GM19035 (cell line): ENCODE measurements around the gene KDM6B.
"Not testable (repeated sequence)": the region's sequence is repeated elsewhere in the genome, so short reads cannot be mapped to it uniquely, and the experiment has no call there.

Experiments
- ATAC-seq: cut with Tn5 transposase; IDR thresholded peaks from one replicate; pipeline ENCODE4 v1.9.1; 2021; ENCODE audit not compliant: unreplicated experiment

KDM6B gene

DNA sequence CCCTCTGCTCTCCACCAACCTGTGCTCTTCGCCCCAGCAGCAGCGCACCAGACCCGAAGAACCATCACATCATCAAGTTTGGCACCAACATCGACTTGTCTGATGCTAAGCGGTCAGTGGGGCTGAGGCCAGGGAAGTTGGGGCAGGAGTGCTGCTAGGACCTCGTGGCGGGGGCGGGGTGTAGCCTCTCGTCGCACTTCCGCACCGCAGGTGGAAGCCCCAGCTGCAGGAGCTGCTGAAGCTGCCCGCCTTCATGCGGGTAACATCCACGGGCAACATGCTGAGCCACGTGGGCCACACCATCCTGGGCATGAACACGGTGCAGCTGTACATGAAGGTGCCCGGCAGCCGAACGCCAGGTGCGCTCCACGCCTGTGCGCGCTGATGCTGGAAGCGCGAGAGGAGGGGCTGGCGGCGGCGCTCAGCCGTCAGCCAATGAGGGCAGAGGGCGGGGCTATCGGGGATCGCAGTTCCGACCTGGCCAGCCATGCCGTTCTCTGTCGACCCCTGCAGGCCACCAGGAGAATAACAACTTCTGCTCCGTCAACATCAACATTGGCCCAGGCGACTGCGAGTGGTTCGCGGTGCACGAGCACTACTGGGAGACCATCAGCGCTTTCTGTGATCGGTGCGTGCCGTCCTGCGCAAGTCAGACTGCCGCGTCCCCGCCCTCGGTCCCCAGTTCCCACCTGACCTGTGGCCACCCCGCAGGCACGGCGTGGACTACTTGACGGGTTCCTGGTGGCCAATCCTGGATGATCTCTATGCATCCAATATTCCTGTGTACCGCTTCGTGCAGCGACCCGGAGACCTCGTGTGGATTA lies 17.6 kb downstream of the KDM6B start:
- ATAC-seq = peak; percentile 75

DNA sequence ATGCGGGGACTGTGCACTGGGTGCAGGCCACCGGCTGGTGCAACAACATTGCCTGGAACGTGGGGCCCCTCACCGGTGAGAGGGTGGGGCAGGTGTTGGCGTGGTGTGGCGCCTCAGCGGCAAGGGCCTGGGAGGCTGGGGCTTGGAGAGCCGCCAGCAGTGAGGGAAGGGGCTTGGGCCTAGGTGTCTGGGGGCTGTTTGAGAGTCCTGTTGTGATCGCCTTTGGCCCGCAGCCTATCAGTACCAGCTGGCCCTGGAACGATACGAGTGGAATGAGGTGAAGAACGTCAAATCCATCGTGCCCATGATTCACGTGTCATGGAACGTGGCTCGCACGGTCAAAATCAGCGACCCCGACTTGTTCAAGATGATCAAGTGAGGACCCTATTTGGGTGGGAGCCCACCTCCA lies 18.2 kb downstream of the KDM6B start:
- no peak for ATAC-seq

DNA sequence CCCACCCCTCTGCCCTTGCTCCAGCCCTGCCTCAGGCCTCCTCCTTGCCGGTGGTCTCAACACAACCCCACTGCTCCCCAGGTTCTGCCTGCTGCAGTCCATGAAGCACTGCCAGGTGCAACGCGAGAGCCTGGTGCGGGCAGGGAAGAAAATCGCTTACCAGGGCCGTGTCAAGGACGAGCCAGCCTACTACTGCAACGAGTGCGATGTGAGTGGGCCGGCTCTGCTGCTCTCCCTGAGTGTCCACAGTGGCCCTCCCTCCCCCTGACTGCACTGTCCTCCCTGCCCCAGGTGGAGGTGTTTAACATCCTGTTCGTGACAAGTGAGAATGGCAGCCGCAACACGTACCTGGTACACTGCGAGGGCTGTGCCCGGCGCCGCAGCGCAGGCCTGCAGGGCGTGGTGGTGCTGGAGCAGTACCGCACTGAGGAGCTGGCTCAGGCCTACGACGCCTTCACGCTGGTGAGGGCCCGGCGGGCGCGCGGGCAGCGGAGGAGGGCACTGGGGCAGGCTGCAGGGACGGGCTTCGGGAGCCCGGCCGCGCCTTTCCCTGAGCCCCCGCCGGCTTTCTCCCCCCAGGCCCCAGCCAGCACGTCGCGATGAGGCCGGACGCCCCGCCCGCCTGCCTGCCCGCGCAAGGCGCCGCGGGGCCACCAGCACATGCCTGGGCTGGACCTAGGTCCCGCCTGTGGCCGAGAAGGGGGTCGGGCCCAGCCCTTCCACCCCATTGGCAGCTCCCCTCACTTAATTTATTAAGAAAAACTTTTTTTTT lies 19.1 kb downstream of the KDM6B start:
- ATAC-seq = no peak

DNA sequence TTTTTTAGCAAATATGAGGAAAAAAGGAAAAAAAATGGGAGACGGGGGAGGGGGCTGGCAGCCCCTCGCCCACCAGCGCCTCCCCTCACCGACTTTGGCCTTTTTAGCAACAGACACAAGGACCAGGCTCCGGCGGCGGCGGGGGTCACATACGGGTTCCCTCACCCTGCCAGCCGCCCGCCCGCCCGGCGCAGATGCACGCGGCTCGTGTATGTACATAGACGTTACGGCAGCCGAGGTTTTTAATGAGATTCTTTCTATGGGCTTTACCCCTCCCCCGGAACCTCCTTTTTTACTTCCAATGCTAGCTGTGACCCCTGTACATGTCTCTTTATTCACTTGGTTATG lies 19.6 kb downstream of the KDM6B start:
- no peak for ATAC-seq

DNA sequence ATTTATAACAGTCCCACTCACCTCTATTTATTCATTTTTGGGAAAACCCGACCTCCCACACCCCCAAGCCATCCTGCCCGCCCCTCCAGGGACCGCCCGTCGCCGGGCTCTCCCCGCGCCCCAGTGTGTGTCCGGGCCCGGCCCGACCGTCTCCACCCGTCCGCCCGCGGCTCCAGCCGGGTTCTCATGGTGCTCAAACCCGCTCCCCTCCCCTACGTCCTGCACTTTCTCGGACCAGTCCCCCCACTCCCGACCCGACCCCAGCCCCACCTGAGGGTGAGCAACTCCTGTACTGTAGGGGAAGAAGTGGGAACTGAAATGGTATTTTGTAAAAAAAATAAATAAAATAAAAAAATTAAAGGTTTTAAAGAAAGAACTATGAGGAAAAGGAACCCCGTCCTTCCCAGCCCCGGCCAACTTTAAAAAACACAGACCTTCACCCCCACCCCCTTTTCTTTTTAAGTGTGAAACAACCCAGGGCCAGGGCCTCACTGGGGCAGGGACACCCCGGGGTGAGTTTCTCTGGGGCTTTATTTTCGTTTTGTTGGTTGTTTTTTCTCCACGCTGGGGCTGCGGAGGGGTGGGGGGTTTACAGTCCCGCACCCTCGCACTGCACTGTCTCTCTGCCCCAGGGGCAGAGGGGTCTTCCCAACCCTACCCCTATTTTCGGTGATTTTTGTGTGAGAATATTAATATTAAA lies 20.2 kb downstream of the KDM6B start:
- no peak for ATAC-seq

DNA sequence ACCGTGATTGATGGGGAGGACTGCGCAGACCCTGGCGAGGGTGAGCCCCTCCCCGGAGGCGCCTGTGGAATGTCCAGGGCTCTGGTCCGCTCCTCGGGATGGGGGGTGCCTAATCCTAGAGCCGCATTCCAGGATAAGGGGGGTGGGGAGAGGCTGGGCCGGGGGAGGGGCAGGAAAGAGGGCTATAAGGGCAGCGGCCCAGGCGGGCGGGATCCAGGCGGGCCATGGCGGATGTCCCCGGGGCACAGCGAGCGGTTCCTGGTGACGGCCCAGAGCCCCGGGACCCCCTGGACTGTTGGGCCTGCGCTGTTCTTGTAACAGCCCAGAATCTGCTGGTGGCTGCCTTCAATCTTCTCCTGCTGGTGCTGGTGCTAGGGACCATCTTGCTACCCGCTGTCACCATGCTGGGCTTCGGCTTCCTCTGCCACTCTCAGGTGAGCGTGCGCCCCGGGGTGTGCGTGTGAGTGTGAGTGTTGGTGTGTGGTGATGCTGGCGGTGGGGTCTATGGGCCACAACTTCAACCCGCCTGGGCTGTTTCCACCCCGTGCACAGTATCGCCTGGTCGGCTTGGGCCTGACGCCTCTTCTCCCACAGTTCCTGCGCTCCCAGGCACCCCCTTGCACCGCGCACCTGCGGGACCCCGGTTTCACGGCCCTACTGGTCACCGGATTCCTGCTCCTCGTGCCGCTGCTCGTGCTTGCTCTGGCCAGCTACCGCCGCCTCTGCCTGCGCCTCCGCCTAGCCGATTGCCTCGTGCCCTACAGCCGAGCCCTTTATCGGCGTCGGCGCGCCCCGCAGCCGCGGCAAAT lies 21.0 kb downstream of the KDM6B start, which contains the start of gene TMEM88:
Gene TMEM88 (plus strand): TSS at position 216 of the 809 bp plus-strand sequence. CDS start 9 bp downstream, at position 225.
- no peak for ATAC-seq

DNA sequence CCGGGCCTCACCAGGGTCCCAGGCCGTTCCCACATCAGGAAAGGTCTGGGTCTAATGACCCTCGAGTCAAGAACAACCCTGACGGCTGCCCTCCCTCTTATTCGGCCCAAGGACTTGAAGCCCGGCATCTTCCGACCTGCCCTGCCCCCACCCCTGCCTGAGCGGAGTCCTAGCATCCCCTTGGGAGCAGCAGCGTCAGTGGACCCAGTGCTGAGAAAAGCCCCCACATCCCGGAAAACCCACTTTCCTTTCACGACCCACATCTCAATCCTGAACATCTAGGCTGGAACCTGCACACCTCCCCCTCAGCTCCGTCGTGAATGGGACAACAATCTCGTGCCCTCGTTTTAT lies 21.6 kb downstream of the KDM6B start:
- no peak for ATAC-seq

DNA sequence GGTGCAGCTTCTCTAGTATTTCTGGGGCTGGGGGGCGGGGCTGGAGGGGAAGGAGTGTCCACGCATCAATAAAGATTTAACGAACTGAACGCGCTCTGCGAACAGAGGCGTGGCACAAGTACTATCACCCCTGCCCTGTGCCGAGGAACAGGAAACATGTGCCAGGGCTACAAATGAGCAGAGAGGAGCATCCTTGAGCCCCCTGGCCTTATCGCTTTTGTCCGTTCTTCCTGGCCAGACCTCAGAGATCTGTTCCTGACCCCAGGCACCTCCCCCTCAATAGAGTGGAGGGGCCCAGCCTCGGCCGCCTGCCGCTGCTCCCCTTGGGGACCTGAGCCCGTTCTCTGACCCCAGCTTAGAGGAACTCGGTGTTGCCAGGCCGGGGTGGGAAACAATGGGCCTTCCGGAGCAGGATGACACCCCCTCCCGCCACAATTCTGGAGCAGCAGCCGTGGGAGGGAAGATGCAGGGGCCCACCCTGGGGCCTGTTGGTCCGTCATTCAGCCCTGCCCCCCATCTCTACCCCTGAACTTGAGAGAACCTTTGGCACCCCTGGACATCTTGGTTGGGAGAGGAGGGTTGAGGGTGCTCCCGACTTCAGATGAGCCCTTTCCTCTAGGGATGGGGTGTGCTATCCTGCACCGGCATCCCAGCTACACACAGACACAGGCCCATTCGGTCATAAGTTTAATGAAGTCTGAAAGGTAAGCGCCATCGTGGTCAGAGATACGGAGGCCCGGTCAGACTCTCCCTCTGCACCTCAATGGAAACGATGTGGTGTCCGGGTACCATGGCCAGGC lies 22.2 kb downstream of the KDM6B start:
- no peak for ATAC-seq

DNA sequence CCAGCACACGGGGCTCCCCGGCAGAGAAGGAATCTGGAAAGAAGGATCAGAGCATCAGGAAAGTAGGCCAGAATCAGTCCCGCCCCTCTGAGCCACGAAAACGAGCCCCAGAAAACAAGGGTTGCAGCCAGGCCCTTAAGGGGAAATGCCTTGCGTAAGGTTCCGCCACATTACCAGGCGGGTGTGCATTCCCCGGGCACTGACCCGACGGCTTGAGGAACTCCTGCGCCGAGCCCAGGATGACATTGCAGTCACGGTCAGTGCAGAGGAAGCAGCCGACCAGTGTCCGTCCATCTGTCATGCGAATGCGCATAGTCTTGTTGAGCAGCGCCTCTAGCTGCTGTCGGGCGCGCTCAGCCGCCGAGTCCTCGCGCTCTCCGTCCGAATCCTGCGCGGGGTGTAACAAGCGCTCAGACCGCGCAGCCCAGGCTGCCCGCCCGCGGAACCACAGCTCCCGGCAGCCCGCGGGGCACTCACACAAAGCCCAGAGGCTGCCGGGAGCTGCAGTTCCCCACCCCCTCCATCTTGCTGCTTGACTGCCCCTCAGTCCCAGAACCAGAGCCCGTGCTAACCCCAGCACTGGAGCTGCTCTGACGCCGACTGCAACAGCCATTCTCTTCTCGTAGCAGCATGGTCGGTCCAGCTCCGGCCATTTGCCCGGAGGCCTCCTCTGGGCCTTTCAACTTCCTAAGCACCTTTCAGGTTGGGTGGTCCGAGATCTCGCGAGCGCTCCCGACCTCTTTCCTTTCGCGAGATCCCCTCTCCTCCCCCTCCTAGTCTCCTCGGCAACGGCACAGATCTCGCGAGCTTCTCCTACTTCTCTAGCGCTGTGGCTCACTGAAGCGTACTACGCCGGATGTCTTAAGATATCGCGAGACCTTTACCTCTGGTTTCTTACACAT lies 23.0 kb downstream of the KDM6B start, which contains the start of gene NAA38:
Gene NAA38 (minus strand): TSS at position 749 of the 902 bp plus-strand sequence. CDS start 96 bp downstream, at position 653.
- ATAC-seq = peak; percentile 72

DNA sequence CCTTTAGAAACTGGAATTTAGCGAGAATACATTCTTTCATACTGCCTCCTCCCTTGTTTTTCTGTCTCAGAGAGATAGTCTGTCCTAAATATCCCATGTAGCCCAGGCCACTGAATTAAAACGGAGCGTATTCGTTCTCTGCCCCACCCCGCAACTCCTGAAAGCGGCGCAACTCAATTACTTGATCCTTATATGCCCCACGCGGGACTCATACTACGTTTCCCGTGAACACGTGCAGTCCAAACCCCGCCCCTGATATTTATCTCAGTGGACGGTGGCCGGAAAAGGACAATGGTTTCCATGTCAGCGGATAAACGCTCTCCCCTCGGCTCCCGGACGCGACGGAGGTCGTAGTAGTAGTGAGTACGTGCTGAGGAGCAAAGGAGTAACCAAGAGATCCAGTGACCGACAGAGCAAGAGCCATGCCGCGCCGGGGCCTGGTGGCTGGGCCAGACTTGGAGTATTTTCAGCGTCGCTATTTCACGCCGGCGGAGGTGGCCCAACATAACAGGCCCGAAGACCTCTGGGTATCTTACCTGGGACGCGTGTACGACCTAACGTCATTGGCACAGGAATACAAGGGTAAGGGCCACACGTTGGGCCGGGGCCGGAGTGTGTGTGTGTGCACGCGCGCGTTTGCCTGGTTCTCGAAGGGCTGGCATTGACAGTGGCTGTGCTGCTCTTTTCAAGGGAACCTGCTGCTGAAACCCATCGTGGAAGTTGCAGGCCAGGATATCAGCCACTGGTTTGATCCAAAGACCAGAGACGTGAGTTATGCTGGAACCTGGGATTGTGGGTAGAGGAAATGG lies 23.9 kb downstream of the KDM6B start, which contains the start of gene CYB5D1:
Gene CYB5D1 (plus strand): TSS at position 291 of the 809 bp plus-strand sequence. CDS start 132 bp downstream, at position 423.
- ATAC-seq = peak; percentile 47

DNA sequence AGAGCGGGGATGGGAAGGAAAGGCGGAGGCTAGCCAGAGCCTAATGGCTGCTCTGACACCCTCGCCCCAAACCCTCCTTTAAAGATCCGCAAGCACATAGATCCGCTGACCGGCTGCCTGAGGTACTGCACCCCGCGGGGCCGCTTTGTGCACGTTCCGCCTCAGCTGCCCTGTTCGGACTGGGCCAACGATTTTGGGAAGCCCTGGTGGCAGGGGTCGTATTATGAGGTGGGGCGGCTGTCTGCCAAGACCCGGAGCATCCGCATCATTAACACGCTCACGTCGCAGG lies 24.4 kb downstream of the KDM6B start:
- ATAC-seq = no peak

DNA sequence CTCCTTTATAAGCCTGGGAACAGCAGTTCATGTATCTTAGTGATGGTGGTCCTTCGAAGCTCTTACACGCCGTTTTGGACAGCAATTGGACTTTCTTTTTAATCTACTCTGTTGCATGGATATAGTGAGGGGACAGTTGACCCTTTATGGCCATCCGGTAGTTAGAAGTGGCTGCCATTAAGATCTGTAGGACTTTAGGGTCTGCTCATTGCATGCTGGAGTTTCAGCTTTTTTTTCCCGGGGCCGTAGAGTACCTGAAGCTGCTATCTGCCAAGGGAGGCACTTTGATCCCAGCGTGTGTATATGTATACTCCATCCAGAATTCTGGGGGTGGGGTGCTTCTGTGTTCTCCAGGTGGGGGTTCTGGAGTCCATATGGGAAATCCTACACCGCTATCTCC lies 25.0 kb downstream of the KDM6B start:
- ATAC-seq = no peak

DNA sequence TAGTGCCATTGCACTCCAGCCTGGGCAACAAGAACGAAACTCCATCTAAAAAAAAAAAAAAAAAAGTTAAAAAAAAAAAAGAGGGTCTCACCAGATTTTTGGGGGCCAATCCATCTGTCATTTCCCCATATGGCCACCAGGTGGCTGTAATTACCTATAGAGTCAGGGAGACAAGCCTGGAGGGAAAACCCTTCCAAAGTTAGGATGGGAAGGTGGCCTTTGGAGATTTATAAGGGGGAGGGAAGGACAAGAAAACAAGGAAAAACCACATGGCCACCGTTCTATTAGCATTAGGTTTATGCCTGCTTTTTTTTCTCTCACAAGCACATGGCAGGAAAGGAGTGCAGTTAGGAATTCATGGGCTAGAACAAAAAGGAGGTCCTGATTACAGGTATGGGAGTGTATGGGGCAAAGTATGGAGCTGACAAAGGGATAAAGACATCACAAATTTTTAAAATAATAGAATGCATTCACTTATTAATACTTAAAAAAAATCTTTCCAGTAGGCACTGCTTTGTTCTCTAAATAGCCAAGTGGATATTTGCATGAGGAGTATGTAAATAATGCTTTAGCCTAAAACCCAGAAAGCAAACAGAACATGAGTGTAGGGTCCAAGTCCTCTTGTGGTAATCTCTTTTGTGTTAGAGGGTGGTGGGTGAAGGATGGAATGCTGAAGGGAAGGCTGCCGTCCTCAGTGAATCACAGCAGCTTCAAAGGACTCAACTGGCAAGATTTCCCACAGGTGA lies 28.8 kb downstream of the KDM6B start:
- ATAC-seq = no peak

DNA sequence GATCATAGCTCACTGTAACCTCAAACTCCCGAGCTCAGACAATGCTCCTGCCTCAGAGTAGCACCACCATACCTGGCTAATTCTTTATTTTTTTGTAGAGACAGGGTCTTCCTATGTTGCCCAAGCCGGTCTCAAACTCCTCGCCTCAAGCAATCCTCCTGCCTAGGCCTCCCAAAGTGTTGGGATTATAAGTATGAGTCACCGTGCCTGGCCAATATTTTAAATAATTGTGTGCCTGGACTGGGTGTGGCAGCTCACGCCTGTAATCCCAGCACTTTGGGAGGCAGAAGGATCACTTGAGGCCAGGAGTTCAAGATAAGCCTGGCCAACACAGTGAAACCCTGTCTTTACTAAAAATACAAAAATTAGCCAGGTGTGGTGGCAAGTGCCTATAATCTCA lies 30.4 kb downstream of the KDM6B start:
- not testable (repeated sequence) for ATAC-seq

DNA sequence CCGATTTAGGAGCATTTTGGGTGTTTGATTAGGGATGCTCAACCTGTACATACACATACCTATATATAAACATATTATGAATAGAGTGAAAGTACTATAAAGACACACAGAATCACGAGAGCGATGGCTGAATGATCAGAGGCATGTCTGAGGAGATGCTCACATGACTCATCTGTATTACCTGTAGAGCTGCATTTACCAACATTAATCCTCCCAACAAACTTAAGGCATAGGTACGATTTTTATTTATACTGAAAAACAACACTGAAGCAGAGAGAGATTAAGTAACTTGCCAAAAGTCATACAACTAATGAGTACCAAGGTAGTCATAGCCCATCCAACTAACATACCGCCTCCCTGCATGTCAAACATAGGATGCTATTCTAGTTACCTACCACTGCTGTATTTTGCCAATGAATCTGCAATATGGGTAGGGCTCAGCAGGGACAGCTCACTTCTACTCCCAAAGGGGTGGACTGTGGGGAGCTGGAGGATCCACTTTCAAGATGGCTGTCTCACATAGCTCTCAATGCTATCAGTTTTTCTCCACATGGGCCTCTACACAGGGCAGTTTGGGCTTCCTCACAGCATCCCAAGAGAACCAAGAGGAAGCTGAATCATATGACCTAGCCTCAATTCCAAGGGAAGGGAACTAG lies 31.1 kb downstream of the KDM6B start:
- no peak for ATAC-seq

DNA sequence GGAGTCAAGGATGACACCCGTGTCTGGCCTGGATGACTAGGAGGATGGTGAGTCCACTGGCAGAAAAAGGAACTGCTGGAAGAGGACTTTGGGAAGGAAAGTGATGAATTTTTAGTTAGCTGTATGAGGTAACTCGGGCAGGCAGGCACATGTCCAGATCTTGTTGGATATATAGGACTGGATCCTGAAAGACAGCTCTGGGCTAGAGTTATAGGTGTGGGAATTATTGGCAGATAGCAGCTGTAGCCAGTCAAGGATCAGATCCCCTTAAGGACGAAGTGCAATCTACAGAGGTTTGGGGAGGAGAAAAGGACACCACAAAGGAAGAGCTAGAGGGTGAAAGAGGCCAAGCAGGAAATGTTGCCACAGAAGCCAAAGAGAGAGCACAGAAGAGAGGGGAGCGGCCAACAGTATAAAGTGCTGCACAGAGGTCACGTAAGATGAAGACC lies 33.9 kb downstream of the KDM6B start:
- no peak for ATAC-seq

DNA sequence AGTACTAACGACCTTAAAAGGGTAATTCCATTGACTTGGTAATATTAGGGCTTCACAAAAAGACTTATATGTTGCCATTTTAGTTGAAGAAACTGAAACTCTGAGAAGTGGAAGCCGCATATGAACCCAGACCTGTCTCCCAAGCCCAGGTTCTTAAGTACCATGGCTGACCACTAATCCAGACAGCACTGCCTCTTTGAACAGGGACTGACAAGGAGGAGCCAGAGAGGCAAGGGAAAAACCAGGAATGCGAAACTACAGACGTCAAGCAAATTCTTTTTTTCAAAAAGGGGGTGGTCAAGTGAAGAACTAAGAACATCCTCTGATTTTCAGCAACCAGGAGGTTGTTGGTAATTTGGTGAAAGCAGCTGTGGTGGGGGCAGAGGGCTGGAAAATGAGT lies 39.0 kb downstream of the KDM6B start:
- no peak for ATAC-seq
